NB4 (cell line): ENCODE results near the gene DPP10.

ENCODE experiments used
- DNase-seq: peaks from one replicate; pipeline ENCODE4 v3.0.0; 2010; ENCODE audit warnings: low read depth
- H3K4me3 ChIP-seq: one replicate; pipeline ENCODE4 v1.5.1; 2011; ENCODE audit warnings: mild to moderate bottlenecking, low read depth, low read length, moderate library complexity
- MYC ChIP-seq: IDR thresholded peaks from 2 replicates; pipeline ENCODE4 v1.6.1; 2011; ENCODE audit warnings: low read depth, low read length
- POLR2A ChIP-seq: IDR thresholded peaks from 2 replicates; pipeline ENCODE4 v1.6.1; 2011; ENCODE audit warnings: mild to moderate bottlenecking; ENCODE audit not compliant: insufficient read length; ENCODE audit errors: extremely low read depth
- TF ChIP-seq, protein P1 (sequence below): IDR thresholded peaks from one replicate; pipeline ENCODE4 v1.5.1; 2012; ENCODE audit warnings: low read depth, low read length
- TF ChIP-seq, protein P2 (sequence below): IDR thresholded peaks from 2 replicates; pipeline ENCODE4 v1.6.1; 2011; ENCODE audit warnings: low read depth, low read length

The DPP10 gene

DNA sequence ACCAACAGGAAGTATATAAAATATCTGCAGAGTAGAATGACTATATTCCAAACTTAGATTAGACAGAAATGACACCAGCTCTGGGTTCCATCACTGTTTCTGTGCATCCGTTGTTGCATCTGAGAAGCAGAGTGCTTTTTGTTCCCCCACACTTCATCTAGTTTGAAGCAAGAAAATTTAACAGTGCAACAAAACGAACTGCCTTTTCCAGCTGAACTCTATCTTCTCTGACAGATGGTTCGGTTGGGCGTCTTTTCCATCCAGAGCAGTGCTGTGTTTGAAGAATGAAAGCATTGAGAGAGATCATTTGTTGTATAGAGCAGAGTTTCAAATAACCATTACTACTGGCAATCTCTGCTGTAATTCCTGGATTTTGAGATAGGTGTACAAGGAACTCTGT, 757.5 kb downstream of the DPP10 start:
- no peak for DNase-seq
- TF ChIP-seq POLR2A (no peak), MYC (no peak)
- TF ChIP-seq, protein P1, sequence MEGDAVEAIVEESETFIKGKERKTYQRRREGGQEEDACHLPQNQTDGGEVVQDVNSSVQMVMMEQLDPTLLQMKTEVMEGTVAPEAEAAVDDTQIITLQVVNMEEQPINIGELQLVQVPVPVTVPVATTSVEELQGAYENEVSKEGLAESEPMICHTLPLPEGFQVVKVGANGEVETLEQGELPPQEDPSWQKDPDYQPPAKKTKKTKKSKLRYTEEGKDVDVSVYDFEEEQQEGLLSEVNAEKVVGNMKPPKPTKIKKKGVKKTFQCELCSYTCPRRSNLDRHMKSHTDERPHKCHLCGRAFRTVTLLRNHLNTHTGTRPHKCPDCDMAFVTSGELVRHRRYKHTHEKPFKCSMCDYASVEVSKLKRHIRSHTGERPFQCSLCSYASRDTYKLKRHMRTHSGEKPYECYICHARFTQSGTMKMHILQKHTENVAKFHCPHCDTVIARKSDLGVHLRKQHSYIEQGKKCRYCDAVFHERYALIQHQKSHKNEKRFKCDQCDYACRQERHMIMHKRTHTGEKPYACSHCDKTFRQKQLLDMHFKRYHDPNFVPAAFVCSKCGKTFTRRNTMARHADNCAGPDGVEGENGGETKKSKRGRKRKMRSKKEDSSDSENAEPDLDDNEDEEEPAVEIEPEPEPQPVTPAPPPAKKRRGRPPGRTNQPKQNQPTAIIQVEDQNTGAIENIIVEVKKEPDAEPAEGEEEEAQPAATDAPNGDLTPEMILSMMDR = no peak
- TF ChIP-seq, protein P2, sequence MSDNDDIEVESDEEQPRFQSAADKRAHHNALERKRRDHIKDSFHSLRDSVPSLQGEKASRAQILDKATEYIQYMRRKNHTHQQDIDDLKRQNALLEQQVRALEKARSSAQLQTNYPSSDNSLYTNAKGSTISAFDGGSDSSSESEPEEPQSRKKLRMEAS = no peak
- no peak overlapping the region for H3K4me3 ChIP-seq

DNA sequence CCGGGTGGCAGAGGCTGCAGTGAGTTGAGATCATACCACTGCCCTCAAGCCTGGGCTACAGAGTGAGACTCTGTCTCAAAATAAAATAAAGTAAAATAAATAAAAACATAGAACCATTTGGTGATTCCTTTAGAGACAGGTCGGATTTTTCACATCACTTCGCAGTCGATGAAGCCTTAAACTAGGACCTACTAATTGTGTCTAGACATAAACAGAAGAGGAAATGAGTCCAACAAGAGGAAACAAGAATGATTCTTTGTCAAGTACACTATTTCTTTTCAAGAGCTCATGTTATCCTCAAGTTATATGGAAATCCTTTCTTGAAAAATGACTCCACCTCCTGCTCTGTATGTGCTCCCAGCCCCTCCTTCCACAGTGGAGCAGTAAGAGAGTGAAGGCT, 758.9 kb downstream of the DPP10 start:
- TF ChIP-seq MYC (no peak), POLR2A (no peak)
- TF ChIP-seq, protein P1 = no peak
- TF ChIP-seq, protein P2 = no peak
- DNase-seq = no peak
- no peak overlapping the region for H3K4me3 ChIP-seq

DNA sequence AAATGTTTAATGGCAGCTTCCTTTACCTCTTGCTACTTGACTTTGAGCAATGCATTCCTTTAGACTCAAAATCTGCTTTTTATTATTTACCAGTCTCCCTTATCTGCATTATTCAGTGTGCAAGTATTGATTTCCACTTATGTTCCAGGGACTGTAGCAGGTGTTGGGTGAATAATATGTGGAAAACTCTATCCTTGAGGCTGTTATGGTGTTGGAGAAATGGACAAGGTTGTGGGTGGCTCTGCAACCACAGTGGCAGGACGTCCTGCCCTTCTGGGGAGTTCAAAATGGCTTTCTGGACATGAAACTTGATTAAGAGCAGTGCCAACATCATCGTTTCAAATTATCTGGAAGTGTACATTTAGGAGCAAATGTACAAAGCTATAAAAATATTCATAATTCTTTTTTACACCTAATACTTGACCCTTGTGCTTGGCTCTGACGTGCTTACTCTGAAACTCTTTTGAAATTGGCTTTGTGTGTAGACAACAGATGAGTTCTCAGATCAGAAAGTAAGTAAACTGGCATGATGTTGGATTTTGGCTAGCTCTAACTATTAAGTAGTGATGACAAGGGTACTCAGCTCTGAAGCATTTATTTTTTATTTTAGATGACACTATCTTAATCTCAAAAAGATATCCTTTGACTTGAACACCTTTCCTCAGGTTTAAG, 766.2 kb downstream of the DPP10 start:
- DNase-seq = no peak
- H3K4me3 ChIP-seq = no peak overlapping the region
- TF ChIP-seq MYC (no peak), POLR2A (no peak)
- TF ChIP-seq, protein P2 = no peak
- TF ChIP-seq, protein P1 = no peak

DNA sequence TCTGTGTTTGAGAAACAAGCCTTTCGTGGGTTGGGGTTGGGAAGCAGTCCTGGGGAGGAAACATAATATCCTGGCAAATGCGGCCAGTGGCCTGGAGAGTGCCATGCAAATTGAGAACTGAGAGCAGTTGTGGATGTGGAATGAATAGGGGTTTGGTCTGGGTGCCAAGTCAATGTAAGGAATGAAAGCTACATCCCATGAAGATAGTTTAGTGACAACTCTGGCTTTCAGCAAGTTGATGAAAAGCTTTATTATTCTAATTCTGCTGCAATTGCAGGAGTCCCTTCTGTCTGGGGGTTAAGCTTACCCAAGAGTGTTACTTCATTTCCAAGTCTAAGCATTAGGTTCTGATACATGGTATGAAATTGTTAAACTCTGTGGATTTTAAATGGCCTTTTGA, 771.6 kb downstream of the DPP10 start:
- TF ChIP-seq, protein P2 = no peak
- no peak for DNase-seq
- H3K4me3 ChIP-seq = no peak overlapping the region

DNA sequence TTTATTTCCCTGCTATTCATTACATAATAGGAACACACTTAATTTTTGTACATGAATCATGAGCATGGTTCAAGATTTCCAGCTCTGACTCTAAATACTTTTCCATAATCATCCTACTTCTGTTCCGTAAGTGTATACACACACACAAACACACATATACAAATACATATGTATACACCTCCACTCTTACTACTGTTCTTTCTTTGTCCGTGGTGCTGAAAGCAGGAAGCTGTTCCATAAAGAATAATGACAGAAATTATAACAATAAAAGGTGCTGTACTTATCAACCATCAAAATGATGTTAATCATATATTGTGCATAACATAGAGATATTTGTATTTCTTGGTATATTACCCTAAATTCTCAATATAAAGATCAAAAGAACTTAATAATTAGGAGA, 776.9 kb downstream of the DPP10 start:
- no peak for TF ChIP-seq POLR2A
- DNase-seq = no peak

DNA sequence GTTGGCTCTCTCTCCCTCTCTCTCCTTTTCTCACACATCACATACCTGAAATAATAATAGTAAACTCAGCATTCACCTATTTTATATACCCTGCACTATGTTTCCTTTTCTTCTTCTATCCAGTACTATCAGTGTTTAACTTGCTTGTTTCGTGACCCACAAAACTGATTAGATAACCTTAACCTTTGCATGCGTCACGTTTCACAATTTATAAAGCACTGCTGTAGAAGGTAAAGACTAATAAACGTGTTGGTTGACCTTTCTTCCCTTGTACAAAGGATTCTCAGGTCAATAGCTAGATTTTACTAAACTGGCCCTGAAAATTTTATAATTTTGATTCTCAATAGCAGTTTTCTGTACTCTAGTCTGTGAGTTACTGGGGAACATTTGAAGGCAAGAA, 791.7 kb downstream of the DPP10 start:
- no peak for DNase-seq
- TF ChIP-seq, protein P2 = no peak
- TF ChIP-seq POLR2A = no peak
- TF ChIP-seq, protein P1 = no peak
- TF ChIP-seq MYC = no peak
- H3K4me3 ChIP-seq = no peak overlapping the region

More for the DNA sequence above, 776.9 kb downstream of the DPP10 start:
- H3K4me3 ChIP-seq = no peak overlapping the region

DNA sequence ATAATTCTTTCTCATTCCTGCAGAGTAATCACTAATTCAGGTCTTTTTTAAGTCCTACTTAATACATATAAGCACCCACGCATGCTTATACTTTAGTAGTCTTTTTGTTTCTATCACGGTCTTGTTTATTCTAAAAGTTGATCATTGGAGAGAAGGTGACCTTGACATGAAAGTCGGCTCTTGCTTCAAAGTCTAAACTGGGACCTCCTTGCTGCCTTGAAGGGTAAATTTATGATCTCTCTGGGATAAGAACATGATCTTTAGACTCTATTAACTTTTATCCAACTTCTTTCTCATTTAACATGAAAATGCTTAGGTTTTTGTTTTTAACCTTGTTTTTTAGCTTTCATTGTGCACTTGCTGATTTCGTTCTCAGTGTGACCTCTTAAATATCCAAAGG, 792.3 kb downstream of the DPP10 start:
- TF ChIP-seq, protein P2 = no peak
- TF ChIP-seq, protein P1 = no peak
- TF ChIP-seq MYC = no peak
- no peak for TF ChIP-seq POLR2A
- no peak overlapping the region for H3K4me3 ChIP-seq
- no peak for DNase-seq
